Ovary (tissue), 9 donors: ENCODE results near the gene HES4. TPM values are rescaled to one million over a fixed set of nuclear protein-coding genes. Genes with fewer than 3 reads are reported as not detected.
"Not testable (repeated sequence)": the region's sequence is repeated elsewhere in the genome, so short reads cannot be mapped to it uniquely, and the experiment has no call there.

ENCODE experiments used
- DNase-seq, 5 donors: peaks; one replicate each; pipeline ENCODE4 v3.0.0-alpha.2; 2019 to 2020
- H3K27ac ChIP-seq, 2 donors: fragments of 200-600 bp; one replicate each; pipeline versions ENCODE4 v1.5.1 to v1.8.0; 2019 to 2022
- H3K27me3 ChIP-seq: fragments of 200-600 bp; one replicate; pipeline ENCODE4 v1.8.0; 2022
- H3K36me3 ChIP-seq: fragments of 200-600 bp; sonication (generic); one replicate; pipeline ENCODE4 v1.5.1; 2019
- H3K4me1 ChIP-seq: one replicate; pipeline ENCODE4 v1.8.1; 2013; ENCODE audit warnings: mild to moderate bottlenecking, moderate library complexity; ENCODE audit not compliant: insufficient read depth
- H3K4me3 ChIP-seq: fragments of 200-600 bp; sonication (generic); one replicate; pipeline ENCODE4 v1.5.1; 2017
- H3K9me3 ChIP-seq, 2 donors: fragments of 200-600 bp in 1 of 2; sonication (generic) in 1 of 2; one replicate each; pipeline versions ENCODE4 v1.5.1 to v1.8.1; 2013 to 2019; ENCODE audit warnings: mild to moderate bottlenecking in 1 of 2, moderate library complexity in 1 of 2
- CTCF ChIP-seq, 3 donors: fragments of 450-650 bp in 2 of 3; fragments of 200-600 bp in 1 of 3; IDR thresholded peaks; one replicate each; pipeline versions ENCODE4 v1.5.1 to v1.8.0; 2016 to 2022; ENCODE audit warnings: antibody characterized with exemption in 3 of 3, mild to moderate bottlenecking in 1 of 3
- EP300 ChIP-seq: sonication (generic); formaldehyde crosslinking; IDR thresholded peaks from one replicate; pipeline ENCODE4 v1.6.1; 2017; ENCODE audit warnings: antibody characterized with exemption
- POLR2A ChIP-seq: fragments of 450-650 bp; IDR thresholded peaks from one replicate; pipeline ENCODE4 v1.6.1; 2017; ENCODE audit warnings: antibody characterized with exemption, mild to moderate bottlenecking, moderate library complexity
- whole genome bisulfite sequencing, 3 donors: extraction: QIAGEN DNeasy Blood & Tissue Kit in 1 of 3; methylation state at CpG; one replicate each; pipeline versions ENCODE4 v1.1.5 to v1.1.7; 2013 to 2017; 5-methylcytosine and 5-hydroxymethylcytosine counted together
- intact Hi-C, 4 donors: fragments of 100-400 bp; cut with DNase I; formaldehyde crosslinking; loops; one replicate each; pipeline versions ENCODE4 v1.11.0 to v1.15.1; 2022 to 2023
- polyA plus RNA-seq, 2 donors: library from polyadenylated mRNA; stranded (reverse); fragments of 200-250 nt in 1 of 2; fragments of 350-450 nt in 1 of 2; fragmentation: Illumina TruSeq in 1 of 2; extraction: RNeasy Lipid Tissue Mini Kit (QIAGEN cat#74804) in 1 of 2; gene quantifications; one replicate each; pipeline ENCODE4 v1.2.3, GENCODE V29; 2013 to 2014
- total RNA-seq, 7 donors: library from RNA; depleted of rRNA in 2 of 7; stranded (reverse); fragments of >200 nt in 2 of 7; fragmentation: NEBNext Ultra II Directional in 3 of 7; extraction: Animal tissue kit (Norgen Biotek cat#: 25700) in 3 of 7; gene quantifications; one replicate each; pipeline versions ENCODE4 v1.1.0 to v1.2.4, GENCODE V29; 2016 to 2023
- donor health status: DM: no; HTN: no; CAD: no; lungs with moderate emphysema.
- donor health status: DM: no; HTN: no; CAD: no.
- donor health status: Bipolar disorder and iron deficiency.
- donor health status: DM: yes; HTN: yes; CAD: no.
- donor health status: DM: no; HTN: no; CAD: no.
- donor health status: DM: yes; HTN: yes; CAD: no.

HES4 gene
- total and polyA plus RNA-seq, 9 donors, result 4.5 to 76.2 (median 7.3) TPM; not detected in 1

GRCh38 chr1:1011396-1011949 lies 11.6 kb upstream of the HES4 start:
- Histone ChIP-seq H3K36me3 (no peaks in the 10 kb centered on the region), H3K4me1 (peaks cover 4% of the 10 kb centered on the region), H3K4me3 (no peak overlapping the region), H3K9me3 (no peaks in the 10 kb centered on the region), H3K27ac (no peak overlapping the region), H3K27me3 (no peaks in the 10 kb centered on the region)
- DNase-seq, result peak in 2 of 5 donors; percentile 6 to 27
- WGBS, 3 donors, result 82 to 88% (median 83%) methylated on average over 14 of the region's 14 CpGs
- no peak for TF ChIP-seq CTCF (IDR thresholded peaks at IDR 0.05)
- no peak for TF ChIP-seq EP300
- TF ChIP-seq POLR2A, result no peak
- intact Hi-C loops, result no loop called here

- H3K4me3 ChIP-seq, intact Hi-C loops, H3K27me3 ChIP-seq, H3K9me3 ChIP-seq, DNase-seq, H3K36me3 ChIP-seq, H3K27ac ChIP-seq, H3K4me1 ChIP-seq: not testable (repeated sequence)
- WGBS, 3 donors, result 88 to 92% (median 92%) methylated on average over 8 of the region's 8 CpGs
These were observed 10.2 kb upstream of the HES4 start for GRCh38 chr1:1010131-1010530.

GRCh38 chr1:1006305-1007159 lies 6.6 kb upstream of the HES4 start:
- DNase-seq, result peak in 4 of 5 donors; percentile 8 to 29 (median 25)
- TF ChIP-seq POLR2A, result no peak
- TF ChIP-seq CTCF (IDR thresholded peaks at IDR 0.05), result no peak
- no peak for TF ChIP-seq EP300
- H3K9me3 ChIP-seq, result no peaks in the 10 kb centered on the region
- intact Hi-C loops, result no loop called here
- H3K4me1 ChIP-seq, result no peaks in the 10 kb centered on the region
- H3K4me3 ChIP-seq, result no peak overlapping the region
- H3K27ac ChIP-seq, result no peak overlapping the region
- no peaks in the 10 kb centered on the region for H3K27me3 ChIP-seq
- 76 to 81% (median 78%) methylated on average over 37 of the region's 37 CpGs for WGBS, 3 donors
- H3K36me3 ChIP-seq, result no peaks in the 10 kb centered on the region

- Histone ChIP-seq H3K27me3 (no peaks in the 10 kb centered on the region), H3K9me3 (no peaks in the 10 kb centered on the region), H3K4me1 (no peaks in the 10 kb centered on the region), H3K36me3 (no peaks in the 10 kb centered on the region), H3K4me3 (no peak overlapping the region), H3K27ac (no peak overlapping the region)
- intact Hi-C loops, result no loop called here
- peak in 2 of 5 donors; percentile 6 to 18 for DNase-seq
- no peak for TF ChIP-seq CTCF (IDR thresholded peaks at IDR 0.05)
- TF ChIP-seq EP300, result no peak
- TF ChIP-seq POLR2A, result no peak
- WGBS, 3 donors, result 23 to 25% (median 25%) methylated on average over 21 to 23 of the region's 23 CpGs
These were observed 5.9 kb upstream of the HES4 start for GRCh38 chr1:1005774-1006304.
